OCI-LY1 (cell line): Measurements from ENCODE around the gene OLFML2B.

Source experiments
- H2AFZ ChIP-seq: fragments of 200-600 bp; sonication (generic), shearing (Covaris generic); 2 replicates; pipeline ENCODE4 v1.6.0; 2014; ENCODE audit warnings: antibody characterized with exemption, mild to moderate bottlenecking, low read length
- H3F3A ChIP-seq: fragments of 200-600 bp; sonication (generic), shearing (Covaris generic); 2 replicates; pipeline ENCODE4 v1.6.0; 2014; ENCODE audit warnings: mild to moderate bottlenecking, antibody characterized with exemption, low read length, moderate library complexity; ENCODE audit not compliant: insufficient read depth
- H3K27ac ChIP-seq: fragments of 200-600 bp; sonication (generic); 2 replicates; pipeline ENCODE4 v1.5.1; 2014; ENCODE audit warnings: low read length, mixed run types, mild to moderate bottlenecking, low read depth; ENCODE audit not compliant: poor library complexity, severe bottlenecking
- H3K27me3 ChIP-seq: fragments of 200-600 bp; sonication (generic); 2 replicates; pipeline ENCODE4 v1.6.0; 2014; ENCODE audit warnings: antibody characterized with exemption, mild to moderate bottlenecking, low read length, moderate library complexity; ENCODE audit not compliant: insufficient read depth
- H3K36me3 ChIP-seq: fragments of 200-600 bp; sonication (generic); 2 replicates; pipeline ENCODE4 v1.6.1; 2014; ENCODE audit warnings: mild to moderate bottlenecking, antibody characterized with exemption, low read length, moderate library complexity, mixed read lengths; ENCODE audit not compliant: insufficient read depth
- H3K4me1 ChIP-seq: fragments of 200-600 bp; sonication (generic); 2 replicates; pipeline ENCODE4 v1.5.1; 2014; ENCODE audit warnings: mild to moderate bottlenecking, low read length, moderate library complexity; ENCODE audit not compliant: insufficient read depth, severe bottlenecking
- H3K4me2 ChIP-seq: fragments of 200-600 bp; sonication (generic), shearing (Covaris generic); 2 replicates; pipeline ENCODE4 v1.6.1; 2014; ENCODE audit warnings: low read length
- H3K4me3 ChIP-seq: fragments of 200-600 bp; sonication (generic); 2 replicates; pipeline ENCODE4 v1.5.1; 2014; ENCODE audit warnings: low read length, low read depth, mild to moderate bottlenecking, mixed read lengths; ENCODE audit not compliant: poor library complexity, severe bottlenecking
- H3K79me2 ChIP-seq: fragments of 200-600 bp; shearing (Covaris generic); 2 replicates; pipeline ENCODE4 v1.6.1; 2016; ENCODE audit warnings: mixed run types, low read length, mixed read lengths; ENCODE audit not compliant: insufficient read depth
- H3K9ac ChIP-seq: fragments of 200-600 bp; sonication (generic), shearing (Covaris generic); 2 replicates; pipeline ENCODE4 v1.6.1; 2014; ENCODE audit warnings: mild to moderate bottlenecking, low read length, mixed read lengths
- H3K9me2 ChIP-seq: fragments of 200-600 bp; sonication (generic), shearing (Covaris generic); 2 replicates; pipeline ENCODE4 v1.6.1; 2014; ENCODE audit warnings: low read depth, mild to moderate bottlenecking, low read length, mixed read lengths
- H3K9me3 ChIP-seq: fragments of 200-600 bp; shearing (Covaris generic); 2 replicates; pipeline ENCODE4 v1.6.1; 2014; ENCODE audit warnings: low read length, mixed read lengths
- H4K20me1 ChIP-seq: fragments of 200-600 bp; sonication (generic), shearing (Covaris generic); 2 replicates; pipeline ENCODE4 v1.6.0; 2016; ENCODE audit warnings: mild to moderate bottlenecking, low read length; ENCODE audit not compliant: insufficient read depth
- CTCF ChIP-seq: fragments of 200-600 bp; sonication (generic), shearing (Covaris generic); IDR thresholded peaks from 2 replicates; pipeline ENCODE4 v1.5.1; 2017; ENCODE audit warnings: mild to moderate bottlenecking, antibody characterized with exemption, low read length, moderate library complexity, mixed read lengths
- EZH2 ChIP-seq: fragments of 200-600 bp; sonication (generic), shearing (Covaris generic); IDR thresholded peaks from 2 replicates; pipeline ENCODE4 v1.8.0; 2017; ENCODE audit warnings: borderline replicate concordance, mixed run types, mild to moderate bottlenecking, antibody characterized with exemption, low read length, moderate library complexity, mixed read lengths

The OLFML2B gene

GRCh38 chr1:161972828-161973227 is 50.8 kb downstream of the OLFML2B start:
- Histone ChIP-seq H3K27me3 (no peaks in the 10 kb centered on the region), H3K9me3 (no peaks in the 10 kb centered on the region), H3K79me2 (no peaks in the 10 kb centered on the region), H3K4me1 (no peaks in the 10 kb centered on the region), H2AFZ (no peak overlapping the region), H3K4me3 (no peak overlapping the region), H3K4me2 (no peak overlapping the region), H3K36me3 (no peaks in the 10 kb centered on the region), H3K27ac (no peak overlapping the region), H3K9ac (no peak overlapping the region), H3F3A (no peaks in the 10 kb centered on the region), H3K9me2 (no peaks in the 10 kb centered on the region), H4K20me1 (no peaks in the 10 kb centered on the region)
- TF ChIP-seq EZH2 (no peak), CTCF (no peak)

GRCh38 chr1:161970633-161971032 is 53.0 kb downstream of the OLFML2B start:
- Histone ChIP-seq H3K79me2 (no peaks in the 10 kb centered on the region), H3F3A (no peaks in the 10 kb centered on the region), H3K27me3 (no peaks in the 10 kb centered on the region), H3K4me1 (no peaks in the 10 kb centered on the region), H3K4me2 (no peak overlapping the region), H3K36me3 (no peaks in the 10 kb centered on the region), H2AFZ (no peak overlapping the region), H3K4me3 (no peak overlapping the region), H3K27ac (no peak overlapping the region), H4K20me1 (no peaks in the 10 kb centered on the region), H3K9ac (no peak overlapping the region), H3K9me2 (no peaks in the 10 kb centered on the region), H3K9me3 (no peaks in the 10 kb centered on the region)
- TF ChIP-seq CTCF = no peak
- no peak for TF ChIP-seq EZH2

GRCh38 chr1:161970036-161970435 is 53.6 kb downstream of the OLFML2B start:
- Histone ChIP-seq H3K4me2 (no peak overlapping the region), H2AFZ (no peak overlapping the region), H3K36me3 (no peaks in the 10 kb centered on the region), H3K9ac (no peak overlapping the region), H3K27me3 (no peaks in the 10 kb centered on the region), H3K4me3 (no peak overlapping the region), H3K9me2 (no peaks in the 10 kb centered on the region), H3F3A (no peaks in the 10 kb centered on the region), H4K20me1 (no peaks in the 10 kb centered on the region), H3K79me2 (no peaks in the 10 kb centered on the region), H3K4me1 (no peaks in the 10 kb centered on the region), H3K9me3 (no peaks in the 10 kb centered on the region), H3K27ac (no peak overlapping the region)
- TF ChIP-seq EZH2 (no peak), CTCF (no peak)
